ENCODE measurements around the gene ATAD3B.
"Not testable (repeated sequence)": the region's sequence is repeated elsewhere in the genome, so short reads cannot be mapped to it uniquely, and the experiment has no call there.

ATAD3B gene

DNA sequence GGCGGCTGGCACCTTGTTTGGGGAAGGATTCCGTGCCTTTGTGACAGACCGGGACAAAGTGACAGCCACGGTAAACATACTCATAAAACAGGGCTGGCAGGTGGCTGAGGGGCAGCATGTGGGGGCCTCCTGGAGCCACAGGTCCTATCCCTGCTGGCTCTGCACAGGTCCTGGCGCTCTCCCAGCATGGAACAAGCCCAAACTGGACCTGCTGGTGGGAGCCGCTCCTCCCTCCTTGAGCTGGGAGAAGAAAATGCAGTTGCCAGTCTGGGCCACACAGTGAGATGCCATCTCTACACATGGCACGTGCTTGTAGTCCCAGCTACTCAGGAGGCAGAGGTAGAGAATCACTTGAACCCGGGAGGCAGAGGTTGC lies 19.2 kb upstream of the ATAD3B start:
- H3K27ac Mint-ChIP-seq; H3K36me3 Mint-ChIP-seq (ENCODE audit: low read depth); H3K4me1 Mint-ChIP-seq (ENCODE audit: low read depth); H3K9me3 Mint-ChIP-seq; H3K4me3 Mint-ChIP-seq; intact Hi-C loops (cut with micrococcal nuclease): not testable (repeated sequence)
- peaks cover 12% of the 10 kb centered on the region for H3K27me3 Mint-ChIP-seq

DNA sequence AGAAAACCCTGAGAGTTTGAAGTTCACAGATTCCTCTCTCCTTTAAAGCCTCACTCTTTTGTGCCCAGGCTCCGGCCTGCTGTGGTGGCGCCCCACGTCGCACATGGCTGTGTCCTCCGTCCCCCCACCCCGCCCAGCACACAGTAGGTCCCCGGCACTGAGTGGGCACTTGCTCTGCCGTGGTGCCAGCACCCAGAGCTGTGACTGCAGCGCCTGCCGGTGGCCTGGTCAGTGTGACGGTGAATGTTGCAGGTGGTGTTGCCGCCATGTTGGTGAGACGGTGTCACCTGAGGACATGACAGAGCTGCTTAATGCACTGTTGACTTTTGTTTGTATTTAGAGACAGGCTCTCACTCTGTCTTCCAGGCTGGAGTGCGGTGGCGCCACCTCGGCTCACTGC lies 18.7 kb upstream of the ATAD3B start:
- H3K4me3 Mint-ChIP-seq: no peak overlapping the region
- intact Hi-C loops (cut with micrococcal nuclease): no loop called here
- H3K27ac Mint-ChIP-seq: no peak overlapping the region
- peaks cover 12% of the 10 kb centered on the region for H3K27me3 Mint-ChIP-seq
- no peaks in the 10 kb centered on the region for H3K36me3 Mint-ChIP-seq (ENCODE audit: low read depth)
- no peaks in the 10 kb centered on the region for H3K9me3 Mint-ChIP-seq
- H3K4me1 Mint-ChIP-seq (ENCODE audit: low read depth): no peaks in the 10 kb centered on the region

DNA sequence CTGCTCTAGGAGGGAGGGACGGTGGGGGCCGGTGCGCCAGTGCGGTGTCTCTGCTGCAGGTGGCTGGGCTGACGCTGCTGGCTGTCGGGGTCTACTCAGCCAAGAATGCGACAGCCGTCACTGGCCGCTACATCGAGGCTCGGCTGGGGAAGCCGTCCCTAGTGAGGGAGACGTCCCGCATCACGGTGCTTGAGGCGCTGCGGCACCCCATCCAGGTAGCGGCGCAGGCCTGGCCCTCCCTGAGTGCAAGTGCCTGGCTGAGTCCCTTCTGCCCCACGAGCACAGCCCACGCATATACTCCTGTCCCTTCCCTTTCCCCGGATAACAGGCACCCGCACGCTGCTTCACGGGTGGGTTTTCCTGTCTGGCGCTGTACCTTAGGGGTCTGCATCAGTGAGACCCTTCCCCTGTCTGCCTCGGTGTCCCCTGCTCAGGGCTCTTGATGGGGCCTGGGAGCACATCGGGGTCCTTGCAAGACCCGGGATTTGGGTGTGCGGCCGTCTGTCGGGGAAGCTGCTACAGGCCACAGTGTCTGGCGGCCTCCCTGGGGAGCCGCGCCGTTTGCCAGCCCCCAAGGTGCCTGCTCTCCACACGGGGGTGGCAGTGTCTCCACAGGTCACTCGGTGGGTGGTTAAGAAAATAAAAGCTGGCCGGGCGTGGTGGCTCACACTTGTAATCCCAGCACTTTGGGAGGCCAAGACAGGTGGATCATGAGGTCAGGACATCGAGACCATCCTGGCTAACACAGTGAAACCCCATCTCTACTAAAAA lies 17.1 kb upstream of the ATAD3B start:
- H3K9me3 Mint-ChIP-seq; H3K27ac Mint-ChIP-seq; H3K4me3 Mint-ChIP-seq; H3K36me3 Mint-ChIP-seq (ENCODE audit: low read depth); H3K27me3 Mint-ChIP-seq; intact Hi-C loops (cut with micrococcal nuclease); H3K4me1 Mint-ChIP-seq (ENCODE audit: low read depth): not testable (repeated sequence)

DNA sequence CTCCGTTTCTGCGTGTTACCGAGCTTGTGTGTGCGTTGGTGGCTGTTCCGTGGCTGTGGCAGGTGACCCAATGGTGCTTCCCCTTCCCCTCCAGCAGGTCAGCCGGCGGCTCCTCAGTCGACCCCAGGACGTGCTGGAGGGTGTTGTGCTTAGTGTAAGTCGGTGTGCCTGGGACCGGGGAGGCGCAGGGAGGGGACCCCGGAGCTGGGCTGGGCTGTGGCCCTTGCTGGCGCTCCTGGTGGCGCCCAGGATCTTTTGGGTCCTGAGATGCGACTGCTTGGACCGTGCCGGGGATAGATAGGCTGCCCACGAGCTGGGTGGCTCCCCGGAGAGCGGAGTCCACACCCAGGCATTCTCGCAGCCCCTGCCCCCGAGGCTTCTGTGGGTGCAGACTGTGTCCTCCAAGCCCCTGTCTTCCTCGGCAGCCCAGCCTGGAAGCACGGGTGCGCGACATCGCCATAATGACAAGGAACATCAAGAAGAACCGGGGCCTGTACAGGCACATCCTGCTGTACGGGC lies 16.1 kb upstream of the ATAD3B start:
- no peaks in the 10 kb centered on the region for H3K4me1 Mint-ChIP-seq (ENCODE audit: low read depth)
- peaks cover 13% of the 10 kb centered on the region for H3K27me3 Mint-ChIP-seq
- no peak overlapping the region for H3K27ac Mint-ChIP-seq
- H3K36me3 Mint-ChIP-seq (ENCODE audit: low read depth): no peaks in the 10 kb centered on the region
- H3K9me3 Mint-ChIP-seq: no peaks in the 10 kb centered on the region
- intact Hi-C loops (cut with micrococcal nuclease): no loop called here
- no peak overlapping the region for H3K4me3 Mint-ChIP-seq

DNA sequence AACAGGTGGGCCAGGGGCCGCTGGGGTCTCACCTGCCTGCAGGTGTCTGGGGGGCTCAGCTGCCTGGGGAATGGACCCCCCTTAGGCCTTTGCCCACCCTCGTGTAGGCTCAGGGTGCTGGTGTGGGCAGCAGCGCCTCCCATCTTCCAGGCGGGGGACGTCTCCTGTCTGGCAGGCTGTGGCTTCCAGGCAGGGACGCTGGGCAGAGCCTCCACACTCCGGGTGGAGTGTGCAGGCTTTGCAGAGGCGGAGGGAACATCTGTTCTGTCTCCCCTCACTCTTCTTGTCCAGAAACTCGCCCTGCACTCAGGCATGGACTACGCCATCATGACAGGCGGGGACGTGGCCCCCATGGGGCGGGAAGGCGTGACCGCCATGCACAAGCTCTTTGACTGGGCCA lies 15.6 kb upstream of the ATAD3B start:
- peaks cover 17% of the 10 kb centered on the region for H3K27me3 Mint-ChIP-seq
- H3K36me3 Mint-ChIP-seq (ENCODE audit: low read depth); H3K27ac Mint-ChIP-seq; H3K4me3 Mint-ChIP-seq; H3K9me3 Mint-ChIP-seq; H3K4me1 Mint-ChIP-seq (ENCODE audit: low read depth); intact Hi-C loops (cut with micrococcal nuclease): not testable (repeated sequence)

DNA sequence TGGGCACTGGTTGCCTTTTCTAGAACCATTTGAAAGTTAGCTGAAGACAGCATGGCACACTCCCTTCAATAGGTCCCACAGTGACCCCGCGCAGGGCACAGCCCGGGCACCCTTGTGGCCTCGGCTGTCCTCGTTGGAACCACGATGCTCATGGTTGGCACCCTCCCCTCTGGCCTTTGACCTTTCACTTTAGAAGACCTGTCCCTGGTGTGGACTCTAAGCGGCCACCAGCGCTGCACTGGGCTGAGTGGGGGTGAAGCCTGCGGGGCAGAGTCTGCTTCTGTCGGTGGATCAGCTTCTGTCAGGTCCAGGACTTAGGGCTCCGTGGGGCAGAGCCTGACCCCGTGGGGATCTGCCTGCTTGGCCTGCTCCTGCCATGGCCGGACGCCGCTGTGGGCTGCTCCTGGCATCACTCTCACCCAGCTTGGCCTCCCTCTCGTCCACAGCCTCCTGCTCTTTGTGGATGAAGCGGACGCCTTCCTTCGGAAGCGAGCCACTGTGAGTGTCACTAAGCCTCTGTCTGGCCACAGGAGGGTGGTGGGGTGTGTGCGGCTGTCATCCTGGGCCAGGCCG lies 14.8 kb upstream of the ATAD3B start:
- H3K27me3 Mint-ChIP-seq: peaks cover 22% of the 10 kb centered on the region
- H3K4me3 Mint-ChIP-seq; H3K27ac Mint-ChIP-seq; H3K9me3 Mint-ChIP-seq; H3K36me3 Mint-ChIP-seq (ENCODE audit: low read depth); H3K4me1 Mint-ChIP-seq (ENCODE audit: low read depth); intact Hi-C loops (cut with micrococcal nuclease): not testable (repeated sequence)

DNA sequence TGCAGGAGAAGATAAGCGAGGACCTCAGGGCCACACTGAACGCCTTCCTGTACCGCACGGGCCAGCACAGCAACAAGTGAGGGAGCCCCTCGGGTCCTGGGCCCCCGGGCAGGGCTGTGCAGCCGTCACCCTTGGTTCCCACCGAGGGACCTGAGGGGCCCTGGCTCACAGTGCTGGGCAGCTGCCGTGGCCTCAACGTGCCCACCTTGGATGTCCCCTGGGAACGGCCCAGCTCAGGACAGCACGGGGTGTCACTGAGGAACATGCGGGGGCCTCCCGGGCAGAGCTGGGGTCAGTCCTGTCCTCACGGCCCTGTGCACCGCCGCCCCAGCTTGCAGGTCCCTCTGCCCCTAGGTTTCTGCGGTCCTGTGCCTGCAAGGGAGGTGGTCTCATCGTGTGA lies 12.4 kb upstream of the ATAD3B start:
- H3K36me3 Mint-ChIP-seq (ENCODE audit: low read depth); intact Hi-C loops (cut with micrococcal nuclease); H3K4me1 Mint-ChIP-seq (ENCODE audit: low read depth); H3K4me3 Mint-ChIP-seq; H3K9me3 Mint-ChIP-seq; H3K27ac Mint-ChIP-seq: not testable (repeated sequence)
- H3K27me3 Mint-ChIP-seq: peaks cover 27% of the 10 kb centered on the region

DNA sequence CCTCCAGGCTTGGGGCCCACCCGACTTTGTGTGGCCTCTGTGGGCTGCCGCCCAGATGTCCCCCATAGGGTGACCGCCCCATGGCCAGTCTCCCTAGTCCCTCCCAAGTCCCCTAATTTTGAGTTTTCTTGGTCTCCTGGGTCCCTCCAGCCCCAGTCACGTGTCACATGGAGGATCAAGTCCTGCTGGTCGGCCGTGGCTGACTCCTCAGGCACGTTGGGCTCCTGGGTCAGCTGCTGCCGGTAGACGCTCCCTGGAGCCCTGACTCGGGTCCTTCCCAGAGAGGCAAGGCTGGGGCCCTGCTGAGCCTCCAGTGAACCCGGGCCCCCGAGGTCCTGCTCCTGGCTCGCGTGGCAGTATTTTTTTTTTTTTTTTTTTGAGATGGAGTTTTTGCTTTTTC lies 11.9 kb upstream of the ATAD3B start:
- H3K4me1 Mint-ChIP-seq (ENCODE audit: low read depth); H3K9me3 Mint-ChIP-seq; intact Hi-C loops (cut with micrococcal nuclease); H3K27ac Mint-ChIP-seq; H3K36me3 Mint-ChIP-seq (ENCODE audit: low read depth); H3K4me3 Mint-ChIP-seq: not testable (repeated sequence)
- H3K27me3 Mint-ChIP-seq: peaks cover 27% of the 10 kb centered on the region

DNA sequence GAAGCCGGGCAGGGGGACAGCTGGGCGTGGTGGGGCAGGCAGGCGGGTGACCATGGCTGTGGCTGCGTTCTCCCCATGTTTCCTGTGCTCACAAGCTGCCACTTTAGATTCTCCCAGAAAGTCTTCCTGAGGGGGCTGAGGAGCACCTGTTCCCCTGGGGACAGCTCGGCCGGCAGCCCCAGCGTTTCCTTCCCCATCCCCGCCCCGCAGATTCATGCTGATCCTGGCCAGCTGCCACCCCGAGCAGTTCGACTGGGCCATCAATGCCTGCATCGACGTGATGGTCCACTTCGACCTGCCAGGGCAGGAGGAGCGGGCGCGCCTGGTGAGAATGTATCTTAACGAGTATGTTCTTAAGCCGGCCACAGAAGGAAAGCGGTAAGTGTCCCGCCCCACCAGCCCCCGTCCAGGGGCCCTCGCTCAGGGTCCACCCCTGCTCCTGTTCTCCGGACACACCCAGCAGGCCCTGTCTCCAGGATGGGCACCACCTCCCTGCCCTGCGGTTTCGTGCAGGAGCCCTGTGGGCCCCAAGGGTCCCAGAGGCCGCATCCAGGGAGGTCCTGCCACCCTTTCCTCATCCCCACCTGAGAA lies 10.9 kb upstream of the ATAD3B start:
- Mint-ChIP-seq H3K27ac (no peak overlapping the region), H3K9me3 (no peaks in the 10 kb centered on the region), H3K4me1 (ENCODE audit: low read depth) (no peaks in the 10 kb centered on the region), H3K4me3 (no peak overlapping the region), H3K36me3 (ENCODE audit: low read depth) (no peaks in the 10 kb centered on the region), H3K27me3 (peaks cover 25% of the 10 kb centered on the region)
- intact Hi-C loops (cut with micrococcal nuclease): no loop called here

DNA sequence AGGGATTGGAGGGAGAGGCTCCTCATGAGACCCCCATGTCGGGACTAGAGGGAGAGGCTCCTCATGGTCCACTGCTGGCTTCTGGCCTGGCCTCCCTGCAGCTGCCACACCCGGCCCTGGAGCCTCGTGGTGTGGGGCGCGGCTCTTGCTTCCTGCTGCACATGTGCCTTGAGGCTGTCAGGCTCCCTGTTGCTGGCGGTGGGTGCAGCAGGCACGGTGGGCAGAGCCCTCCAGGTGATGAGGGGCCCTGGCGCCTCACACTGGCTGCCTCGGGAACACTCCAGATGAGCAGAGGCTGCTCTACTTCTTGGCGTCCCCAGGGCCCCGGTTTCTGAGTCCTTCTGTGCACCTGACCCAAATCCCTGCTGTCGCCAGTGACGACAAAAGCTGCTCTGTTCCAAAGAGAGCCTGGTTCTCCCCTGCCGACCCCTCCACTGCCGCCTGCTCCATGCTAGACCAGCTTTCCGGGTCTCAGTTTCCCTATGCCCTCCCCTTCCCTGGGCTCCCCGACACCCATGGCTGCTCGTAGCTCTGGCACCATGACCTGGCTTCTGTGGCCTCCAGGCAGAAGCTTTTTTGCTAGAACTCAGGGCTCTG lies 9.7 kb upstream of the ATAD3B start:
- Mint-ChIP-seq H3K36me3 (ENCODE audit: low read depth) (no peaks in the 10 kb centered on the region), H3K27ac (no peak overlapping the region), H3K4me3 (no peak overlapping the region), H3K27me3 (peaks cover 28% of the 10 kb centered on the region), H3K9me3 (no peaks in the 10 kb centered on the region), H3K4me1 (ENCODE audit: low read depth) (no peaks in the 10 kb centered on the region)
- intact Hi-C loops (cut with micrococcal nuclease): no loop called here

DNA sequence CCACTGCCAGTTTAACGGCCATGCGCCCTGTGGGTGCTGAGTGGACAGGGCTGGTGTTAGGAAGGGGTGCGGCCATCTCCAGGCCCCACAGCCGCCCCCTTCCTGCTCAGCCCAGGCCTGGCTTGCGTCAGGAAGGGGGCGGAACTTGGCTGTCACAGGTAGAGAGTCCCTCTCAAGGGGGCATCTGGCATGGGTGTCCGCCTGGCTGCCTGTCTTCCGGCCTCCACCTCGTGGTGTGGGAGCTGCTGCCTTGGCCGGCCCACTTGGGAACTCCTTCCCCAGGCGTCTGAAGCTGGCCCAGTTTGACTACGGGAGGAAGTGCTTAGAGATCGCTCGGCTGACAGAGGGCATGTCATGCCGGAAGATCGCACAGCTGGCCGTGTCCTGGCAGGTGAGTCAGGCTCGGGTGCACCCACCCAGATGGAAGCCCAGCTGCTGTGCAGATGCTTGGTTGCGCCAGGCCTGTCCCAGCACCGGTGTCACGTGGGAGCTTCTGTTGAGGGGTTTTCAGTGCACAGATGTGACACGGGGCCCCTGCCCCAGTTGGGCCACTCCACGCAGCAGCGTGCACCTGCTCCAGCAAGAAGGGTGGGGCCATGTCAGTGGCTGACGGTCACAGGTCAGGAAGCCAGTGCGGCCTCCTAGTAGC lies 9.1 kb upstream of the ATAD3B start:
- H3K36me3 Mint-ChIP-seq (ENCODE audit: low read depth): no peaks in the 10 kb centered on the region
- intact Hi-C loops (cut with micrococcal nuclease): no loop called here
- H3K27ac Mint-ChIP-seq: no peak overlapping the region
- H3K4me3 Mint-ChIP-seq: no peak overlapping the region
- H3K4me1 Mint-ChIP-seq (ENCODE audit: low read depth): no peaks in the 10 kb centered on the region
- peaks cover 28% of the 10 kb centered on the region for H3K27me3 Mint-ChIP-seq
- H3K9me3 Mint-ChIP-seq: no peaks in the 10 kb centered on the region

DNA sequence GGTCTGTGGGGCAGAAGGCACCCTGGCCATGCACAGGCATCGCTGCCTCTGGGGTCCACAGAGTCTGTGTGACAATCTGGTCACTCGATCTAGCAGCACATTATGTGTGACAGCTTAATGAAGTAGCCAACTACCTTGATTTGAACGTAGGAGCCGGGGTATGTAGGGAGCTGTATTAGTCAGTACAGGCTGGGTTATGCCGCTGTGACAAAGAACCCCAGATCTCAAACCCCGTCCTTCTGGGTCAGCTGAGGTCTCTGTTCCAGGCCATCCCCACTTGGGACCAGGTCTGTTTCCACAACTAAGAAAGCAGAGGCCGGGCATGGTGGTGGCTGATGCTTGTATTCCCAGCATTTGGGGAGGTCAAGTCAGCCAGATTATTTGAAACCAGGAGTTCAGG lies 8.3 kb upstream of the ATAD3B start:
- H3K27ac Mint-ChIP-seq: no peak overlapping the region
- H3K27me3 Mint-ChIP-seq: peaks cover 28% of the 10 kb centered on the region
- no peaks in the 10 kb centered on the region for H3K36me3 Mint-ChIP-seq (ENCODE audit: low read depth)
- no peaks in the 10 kb centered on the region for H3K9me3 Mint-ChIP-seq
- intact Hi-C loops (cut with micrococcal nuclease): no loop called here
- H3K4me1 Mint-ChIP-seq (ENCODE audit: low read depth): no peaks in the 10 kb centered on the region
- H3K4me3 Mint-ChIP-seq: no peak overlapping the region

DNA sequence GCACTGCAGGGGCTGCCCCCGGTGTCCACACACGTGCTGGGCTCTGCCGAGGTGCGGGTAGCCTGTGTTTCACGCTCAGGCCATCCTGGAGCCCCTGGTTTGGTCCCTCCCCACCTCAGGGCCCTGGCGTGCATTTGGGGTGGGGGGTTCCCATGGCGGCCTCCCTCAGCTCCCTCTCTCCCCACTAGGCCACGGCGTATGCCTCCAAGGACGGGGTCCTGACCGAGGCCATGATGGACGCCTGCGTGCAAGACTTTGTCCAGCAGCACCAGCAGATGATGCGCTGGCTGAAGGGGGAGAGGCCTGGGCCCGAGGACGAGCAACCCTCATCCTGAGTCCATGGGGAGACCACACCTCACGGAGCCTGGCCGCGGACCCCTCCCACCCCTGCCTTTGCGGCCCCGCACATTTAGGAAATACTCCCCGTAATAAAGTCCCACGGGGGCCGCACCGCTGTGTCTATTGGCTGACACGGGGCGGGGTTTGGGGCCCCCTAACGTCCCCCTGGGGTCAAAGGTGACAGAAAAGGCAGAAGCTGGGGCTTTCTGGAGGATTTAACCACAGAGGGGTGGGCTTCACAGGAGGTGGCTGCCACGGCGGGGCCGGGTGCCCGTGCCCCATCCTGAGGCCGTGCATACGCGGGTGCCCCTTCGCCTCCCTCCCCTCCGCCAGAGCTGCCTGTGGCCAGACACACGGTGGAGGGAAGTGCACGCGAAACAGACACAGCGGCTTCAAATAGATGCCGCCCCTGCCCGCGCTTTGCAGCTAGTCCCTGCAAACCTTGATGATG lies 3.2 kb upstream of the ATAD3B start:
- H3K36me3 Mint-ChIP-seq (ENCODE audit: low read depth); intact Hi-C loops (cut with micrococcal nuclease); H3K4me3 Mint-ChIP-seq; H3K9me3 Mint-ChIP-seq; H3K27ac Mint-ChIP-seq; H3K27me3 Mint-ChIP-seq: not testable (repeated sequence)
- H3K4me1 Mint-ChIP-seq (ENCODE audit: low read depth): peaks cover 24% of the 10 kb centered on the region
